ENCODE results near the gene CNOT11. TPM values are rescaled to one million over a fixed set of nuclear protein-coding genes. Genes with fewer than 3 reads are reported as not detected.

The CNOT11 gene
- total and polyA plus RNA-seq, 2 of the 4 experiments (the other 2 are of a cell fraction): 36.4 to 55.8 TPM

- ATAC-seq (ENCODE audit: low read depth) (no peak), DNase-seq (no peak)
- H3K4ac ChIP-seq (ENCODE audit: low read depth, low read length): no peak overlapping the region
- no peak overlapping the region for H3K4me3 ChIP-seq (ENCODE audit: insufficient read depth, low read depth, low read length)
- dilution Hi-C loops (cut with HindIII; ENCODE audit: low sequenced_read_pairs, unreplicated experiment): no loop called here
- peaks cover 6% of the 10 kb centered on the region; the same call in 1 of the 2 replicates for H4K20me1 ChIP-seq (ENCODE audit: insufficient read depth, low read length)
- no peak overlapping the region for H4K5ac ChIP-seq (ENCODE audit: low read depth, low read length)
- H3K18ac ChIP-seq (ENCODE audit: low read depth, low read length): no peak overlapping the region
- no peaks in the 10 kb centered on the region for H3K9me3 ChIP-seq (ENCODE audit: control insufficient read depth, insufficient read depth, low read length)
- H3K4me1 ChIP-seq (ENCODE audit: control insufficient read depth, insufficient read depth, low read length): peaks cover under 1% of the 10 kb centered on the region; the same call in 1 of the 2 replicates
- H2BK5ac ChIP-seq (ENCODE audit: low read depth, low read length, poor library complexity, severe bottlenecking): no peak overlapping the region
- peaks cover 1% of the 10 kb centered on the region; the same call in 1 of the 2 replicates for H3K9me1 ChIP-seq (ENCODE audit: insufficient read depth, low read length)
- BruUV-seq (replicated peaks): no TSS peak
- H3K14ac ChIP-seq (replicated peaks; ENCODE audit: low read depth, low read length): no peak overlapping the region
- TF ChIP-seq BHLHE40 (IDR thresholded peaks at IDR 0.05; ENCODE audit: low read depth, low read length): no peak
- no peak for TF ChIP-seq RCOR1 (IDR thresholded peaks at IDR 0.05; ENCODE audit: insufficient replicate concordance, low read length)
- TF ChIP-seq RAD21 (IDR thresholded peaks at IDR 0.05; ENCODE audit: low read length): no peak
- TF ChIP-seq MAFK (IDR thresholded peaks at IDR 0.05; ENCODE audit: low read depth, low read length): no peak
- TF ChIP-seq CTCF (conservative IDR thresholded peaks at IDR 0.05; ENCODE audit: low read depth, low read length): no peak
- no peak for TF ChIP-seq MXI1 (IDR thresholded peaks at IDR 0.05; ENCODE audit: borderline replicate concordance, low read depth, low read length)
- no peak for TF ChIP-seq CHD1 (IDR thresholded peaks at IDR 0.05; ENCODE audit: low read depth, low read length)
- TF ChIP-seq CEBPB (IDR thresholded peaks at IDR 0.05; ENCODE audit: low read depth, low read length): no peak
- no peak for TF ChIP-seq POLR2A (IDR thresholded peaks at IDR 0.05; ENCODE audit: low read depth, low read length)
- no peak for TF ChIP-seq MAZ (IDR thresholded peaks at IDR 0.05; ENCODE audit: borderline replicate concordance, low read depth, low read length)
- TF ChIP-seq USF2 (IDR thresholded peaks at IDR 0.05; ENCODE audit: low read depth, low read length): no peak
- no peak for TF ChIP-seq FOS (IDR thresholded peaks at IDR 0.05; ENCODE audit: low read depth, low read length)
- no peak for TF ChIP-seq NFE2L2 (IDR thresholded peaks at IDR 0.05; ENCODE audit: low read depth, low read length)
- no peak for TF ChIP-seq SMC3 (IDR thresholded peaks at IDR 0.05; ENCODE audit: low read depth, low read length)
- TF ChIP-seq RFX5 (IDR thresholded peaks at IDR 0.05; ENCODE audit: low read depth, low read length): no peak
- no peak overlapping the region for H2BK15ac ChIP-seq (ENCODE audit: low read depth, low read length)
- no peaks in the 10 kb centered on the region for H3K27me3 ChIP-seq (ENCODE audit: control insufficient read depth, insufficient read depth, low read length)
- H2AFZ ChIP-seq (replicated peaks; ENCODE audit: low read length, poor library complexity): no peak overlapping the region
- in situ Hi-C loops (cut with MboI; ENCODE audit: low sequenced_read_pairs): no loop called here
- H4K8ac ChIP-seq (ENCODE audit: low read depth in 2 of 2, low read length in 2 of 2): no peak overlapping the region
- no peak overlapping the region for H2AK5ac ChIP-seq (ENCODE audit: low read depth, low read length)
- H2AK9ac ChIP-seq (replicated peaks; ENCODE audit: low read depth, low read length, poor library complexity): no peak overlapping the region
- H3K79me1 ChIP-seq (ENCODE audit: low read depth in 1 of 2, low read length in 2 of 2): peaks cover 15 to 33% of the 10 kb centered on the region in 2 experiments
- H2BK120ac ChIP-seq (ENCODE audit: low read depth, low read length): no peak overlapping the region
- H3K23ac ChIP-seq (ENCODE audit: low read depth, low read length): no peak overlapping the region
- peaks cover 14% of the 10 kb centered on the region for H3K36me3 ChIP-seq (ENCODE audit: control insufficient read depth, insufficient read depth, low read length)
- CTCF ChIA-PET: no interaction called here
- no peak overlapping the region for H2BK20ac ChIP-seq (ENCODE audit: low read depth, low read length)
- H4K91ac ChIP-seq (ENCODE audit: insufficient read depth, low read depth, low read length): no peak overlapping the region
- no peak overlapping the region for H3K4me2 ChIP-seq (ENCODE audit: low read depth, low read length)
- POLR2A ChIA-PET (ENCODE audit: unreplicated experiment): no interaction called here
- H3K56ac ChIP-seq (ENCODE audit: extremely low read depth, insufficient read depth, low read length): no peak overlapping the region
- H3K27ac ChIP-seq (ENCODE audit: insufficient read depth, low read length): no peak overlapping the region
- no peak overlapping the region for H3K9ac ChIP-seq (ENCODE audit: low read depth, low read length)
- intact Hi-C loops (cut with micrococcal nuclease): no loop called here
These were observed 38.0 kb downstream of the CNOT11 start for GRCh38 chr2:101290711-101291110.
